SK-N-SH (cell line): ENCODE results near the gene FRMPD3. TPM values are rescaled to one million over a fixed set of nuclear protein-coding genes. Genes with fewer than 3 reads are reported as not detected.

Experiments used
- CTCF ChIA-PET: fragments of 300-600, 350-600 bp; formaldehyde crosslinking; extraction: SDS; loops from one replicate; lab custom pipeline; 2021; lab: Yijun Ruan, JAX
- POLR2A ChIA-PET: fragments of 350-600 bp; sonication (Branson Sonifier 250); formaldehyde crosslinking; extraction: SDS; loops from one replicate; lab custom pipeline; 2020; ENCODE audit warnings: antibody characterized with exemption, inconsistent platforms; lab: Yijun Ruan, JAX
- DNase-seq: peaks from one replicate; pipeline ENCODE4 v3.0.0; 2012
- H2AFZ ChIP-seq: fragments of 200-600 bp; sonication (generic); 2 replicates; pipeline ENCODE4 v1.8.1; 2016; ENCODE audit warnings: antibody characterized with exemption, mild to moderate bottlenecking, low read depth
- H3F3A ChIP-seq: fragments of 200-600 bp; sonication (generic); replicated peaks from 2 replicates; pipeline ENCODE3; 2016; ENCODE audit warnings: antibody characterized with exemption, mild to moderate bottlenecking; ENCODE audit not compliant: insufficient read depth
- H3K27ac ChIP-seq, 2 experiments: fragments of 200-500 bp in 1 of 2; fragments of 200-600 bp in 1 of 2; sonication (Bioruptor generic) in 1 of 2; sonication (generic), shearing (Covaris generic) in 1 of 2; 2 replicates each; pipeline versions ENCODE4 v1.5.1 to v1.6.1; 2014 to 2016; ENCODE audit warnings: low read depth in 2 of 2, inconsistent platforms in 1 of 2, low read length in 1 of 2, mild to moderate bottlenecking in 1 of 2, mixed read lengths in 1 of 2
- H3K27me3 ChIP-seq: fragments of 200-600 bp; sonication (generic), shearing (Covaris generic); 2 replicates; pipeline ENCODE4 v1.6.1; 2016; ENCODE audit warnings: mixed run types; ENCODE audit not compliant: insufficient read depth
- H3K36me3 ChIP-seq, 2 experiments: fragments of 200-500 bp in 1 of 2; fragments of 200-600 bp in 1 of 2; sonication (Bioruptor generic) in 1 of 2; sonication (generic) in 1 of 2; replicated peaks in 1 of 2; 2 replicates each; pipeline versions ENCODE3 to v1.5.1; 2014 to 2016; ENCODE audit warnings: low read length in 1 of 2, mild to moderate bottlenecking in 1 of 2; ENCODE audit not compliant: insufficient read depth in 2 of 2, control insufficient read depth in 1 of 2
- H3K4me1 ChIP-seq, 2 experiments: fragments of 200-500 bp in 1 of 2; fragments of 200-600 bp in 1 of 2; sonication (Bioruptor generic) in 1 of 2; sonication (generic), shearing (Covaris generic) in 1 of 2; 2 replicates each; pipeline versions ENCODE4 v1.5.1 to v1.6.1; 2014 to 2016; ENCODE audit warnings: low read depth in 1 of 2, low read length in 1 of 2, mixed run types in 1 of 2; ENCODE audit not compliant: insufficient read depth in 2 of 2, control insufficient read depth in 1 of 2
- H3K4me2 ChIP-seq: fragments of 200-600 bp; sonication (generic), shearing (Covaris generic); 2 replicates; pipeline ENCODE4 v1.6.1; 2017; ENCODE audit warnings: mixed run types
- H3K4me3 ChIP-seq, 2 experiments: fragments of 200-500 bp in 1 of 2; fragments of 200-600 bp in 1 of 2; sonication (Bioruptor generic) in 1 of 2; sonication (generic), shearing (Covaris generic) in 1 of 2; 2 replicates each; pipeline versions ENCODE4 v1.5.1 to v1.8.1; 2014 to 2016; ENCODE audit warnings: low read depth in 2 of 2, inconsistent platforms in 1 of 2, low read length in 1 of 2, mild to moderate bottlenecking in 1 of 2, mixed read lengths in 1 of 2, moderate library complexity in 1 of 2
- H3K79me2 ChIP-seq: fragments of 200-600 bp; sonication (generic); 2 replicates; pipeline ENCODE4 v1.8.1; 2017; ENCODE audit warnings: mild to moderate bottlenecking; ENCODE audit not compliant: insufficient read depth
- H3K9ac ChIP-seq: fragments of 200-600 bp; sonication (generic); 2 replicates; pipeline ENCODE4 v1.6.1; 2017; ENCODE audit warnings: mixed run types
- H3K9me2 ChIP-seq: fragments of 200-600 bp; sonication (generic); 2 replicates; pipeline ENCODE4 v1.6.1; 2017; ENCODE audit warnings: mixed run types
- H3K9me3 ChIP-seq: fragments of 200-600 bp; sonication (generic); 2 replicates; pipeline ENCODE4 v1.6.1; 2017; ENCODE audit warnings: mixed run types, mild to moderate bottlenecking, moderate library complexity
- H4K20me1 ChIP-seq: fragments of 200-600 bp; sonication (generic); 2 replicates; pipeline ENCODE4 v1.6.1; 2017; ENCODE audit warnings: mild to moderate bottlenecking, mixed run types; ENCODE audit not compliant: insufficient read depth
- CHD2 ChIP-seq: fragments of 150-350 bp; IDR thresholded peaks from 2 replicates; pipeline ENCODE4 v1.6.1; 2018; ENCODE audit warnings: low read length; ENCODE audit not compliant: partially characterized antibody
- ELF1 ChIP-seq: IDR thresholded peaks from 2 replicates; pipeline ENCODE4 v1.4.0; 2012
- EP300 ChIP-seq, 2 experiments: IDR thresholded peaks; 2 replicates each; pipeline versions ENCODE4 v1.4.0 to v1.6.1; 2012; ENCODE audit warnings: borderline replicate concordance in 1 of 2, low read depth in 1 of 2, low read length in 1 of 2
- EZH2phosphoT487 ChIP-seq: fragments of 200-600 bp; sonication (generic); IDR thresholded peaks from 2 replicates; pipeline ENCODE4 v1.6.1; 2017; ENCODE audit warnings: low read depth, mixed run types, mild to moderate bottlenecking, antibody characterized with exemption, moderate library complexity, borderline replicate concordance
- FOSL2 ChIP-seq: IDR thresholded peaks from 2 replicates; pipeline ENCODE4 v1.4.0; 2012; ENCODE audit warnings: low read depth, mild to moderate bottlenecking, moderate library complexity, borderline replicate concordance
- FOXM1 ChIP-seq: IDR thresholded peaks from 2 replicates; pipeline ENCODE4 v1.4.0; 2012; ENCODE audit warnings: low read depth, mild to moderate bottlenecking
- GABPA ChIP-seq: IDR thresholded peaks from 2 replicates; pipeline ENCODE4 v1.4.0; 2012; ENCODE audit warnings: low read depth, mild to moderate bottlenecking
- GATA2 ChIP-seq: sonication (generic); formaldehyde crosslinking; IDR thresholded peaks from 2 replicates; pipeline ENCODE4 v1.5.0; 2020; ENCODE audit warnings: mild to moderate bottlenecking, missing genetic modification reagents
- MXI1 ChIP-seq: IDR thresholded peaks from 2 replicates; pipeline ENCODE4 v1.6.1; 2012; ENCODE audit warnings: mild to moderate bottlenecking, low read depth, low read length, improper control_type of control experiment
- POLR2AphosphoS5 ChIP-seq: IDR thresholded peaks from 2 replicates; pipeline ENCODE4 v1.6.1; 2012; ENCODE audit warnings: low read depth, low read length
- RAD21 ChIP-seq: IDR thresholded peaks from 2 replicates; pipeline ENCODE4 v1.6.1; 2012; ENCODE audit warnings: mild to moderate bottlenecking, low read length
- SIN3A ChIP-seq: IDR thresholded peaks from 2 replicates; pipeline ENCODE4 v1.6.1; 2012; ENCODE audit warnings: low read depth, mild to moderate bottlenecking, low read length, moderate library complexity, borderline replicate concordance
- TAF1 ChIP-seq: IDR thresholded peaks from 2 replicates; pipeline ENCODE4 v1.6.1; 2012; ENCODE audit warnings: low read depth, mild to moderate bottlenecking, low read length, moderate library complexity, borderline replicate concordance
- TCF12 ChIP-seq: IDR thresholded peaks from 2 replicates; pipeline ENCODE4 v1.4.0; 2012
- TEAD4 ChIP-seq: IDR thresholded peaks from 2 replicates; pipeline ENCODE4 v1.4.0; 2012; ENCODE audit warnings: mild to moderate bottlenecking, borderline replicate concordance; ENCODE audit not compliant: insufficient read depth
- YY1 ChIP-seq: IDR thresholded peaks from 2 replicates; pipeline ENCODE4 v1.4.0; 2012; ENCODE audit warnings: low read depth, mild to moderate bottlenecking
- WGBS: methylation state at CpG from one replicate; pipeline ENCODE4 v1.1.6; 2017; ENCODE audit warnings: low lambda C conversion rate; 5-methylcytosine and 5-hydroxymethylcytosine counted together
- polyA plus RNA-seq, 3 experiments: library from polyadenylated mRNA; depleted of rRNA; stranded (reverse); fragments of >200 nt; gene quantifications; 2 replicates each; pipeline ENCODE4 v1.2.3, GENCODE V29; 2012
- TF ChIP-seq, protein P1 (sequence below): IDR thresholded peaks from 2 replicates; pipeline ENCODE4 v1.6.1; 2012; ENCODE audit warnings: mild to moderate bottlenecking, low read depth, low read length, moderate library complexity
- TF ChIP-seq, protein P2 (sequence below): IDR thresholded peaks from 2 replicates; pipeline ENCODE4 v1.4.0; 2012; ENCODE audit warnings: low read depth, borderline replicate concordance
- TF ChIP-seq, protein P3 (sequence below): IDR thresholded peaks from 2 replicates; pipeline ENCODE4 v1.4.0; 2012; ENCODE audit warnings: low read depth
- TF ChIP-seq, protein P4 (sequence below): fragments of 200-600 bp; sonication (generic); IDR thresholded peaks from 2 replicates; pipeline ENCODE4 v1.6.1; 2017; ENCODE audit warnings: antibody characterized with exemption, mild to moderate bottlenecking, moderate library complexity
- TF ChIP-seq, protein P5 (sequence below): IDR thresholded peaks from 2 replicates; pipeline ENCODE4 v1.4.0; 2012; ENCODE audit warnings: low read depth, borderline replicate concordance

FRMPD3 gene
- polyA plus RNA-seq, 1 of the 3 experiments (the other 2 are of a cell fraction): 0.03 TPM

DNA sequence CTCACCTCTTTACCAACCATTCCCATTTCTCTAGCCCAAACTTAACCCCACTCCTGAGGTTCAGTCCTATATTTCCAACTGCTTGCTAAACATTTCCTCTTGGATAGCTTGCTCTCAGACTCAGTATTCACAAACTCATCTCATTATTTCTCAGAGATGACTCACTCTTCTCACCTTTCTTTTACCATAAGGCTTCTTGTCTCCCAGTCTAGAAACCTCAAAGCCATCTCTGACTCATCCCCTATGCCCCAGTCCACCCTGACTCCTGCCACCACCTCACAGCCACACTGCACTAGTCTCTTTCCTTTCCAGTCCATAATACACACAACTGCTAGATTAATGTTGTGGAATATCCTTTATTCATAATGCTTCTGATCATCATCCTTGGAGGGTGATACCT, 4.8 kb downstream of the FRMPD3 start (continued):
- TF ChIP-seq, protein P1, sequence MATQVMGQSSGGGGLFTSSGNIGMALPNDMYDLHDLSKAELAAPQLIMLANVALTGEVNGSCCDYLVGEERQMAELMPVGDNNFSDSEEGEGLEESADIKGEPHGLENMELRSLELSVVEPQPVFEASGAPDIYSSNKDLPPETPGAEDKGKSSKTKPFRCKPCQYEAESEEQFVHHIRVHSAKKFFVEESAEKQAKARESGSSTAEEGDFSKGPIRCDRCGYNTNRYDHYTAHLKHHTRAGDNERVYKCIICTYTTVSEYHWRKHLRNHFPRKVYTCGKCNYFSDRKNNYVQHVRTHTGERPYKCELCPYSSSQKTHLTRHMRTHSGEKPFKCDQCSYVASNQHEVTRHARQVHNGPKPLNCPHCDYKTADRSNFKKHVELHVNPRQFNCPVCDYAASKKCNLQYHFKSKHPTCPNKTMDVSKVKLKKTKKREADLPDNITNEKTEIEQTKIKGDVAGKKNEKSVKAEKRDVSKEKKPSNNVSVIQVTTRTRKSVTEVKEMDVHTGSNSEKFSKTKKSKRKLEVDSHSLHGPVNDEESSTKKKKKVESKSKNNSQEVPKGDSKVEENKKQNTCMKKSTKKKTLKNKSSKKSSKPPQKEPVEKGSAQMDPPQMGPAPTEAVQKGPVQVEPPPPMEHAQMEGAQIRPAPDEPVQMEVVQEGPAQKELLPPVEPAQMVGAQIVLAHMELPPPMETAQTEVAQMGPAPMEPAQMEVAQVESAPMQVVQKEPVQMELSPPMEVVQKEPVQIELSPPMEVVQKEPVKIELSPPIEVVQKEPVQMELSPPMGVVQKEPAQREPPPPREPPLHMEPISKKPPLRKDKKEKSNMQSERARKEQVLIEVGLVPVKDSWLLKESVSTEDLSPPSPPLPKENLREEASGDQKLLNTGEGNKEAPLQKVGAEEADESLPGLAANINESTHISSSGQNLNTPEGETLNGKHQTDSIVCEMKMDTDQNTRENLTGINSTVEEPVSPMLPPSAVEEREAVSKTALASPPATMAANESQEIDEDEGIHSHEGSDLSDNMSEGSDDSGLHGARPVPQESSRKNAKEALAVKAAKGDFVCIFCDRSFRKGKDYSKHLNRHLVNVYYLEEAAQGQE: no peak
- TF ChIP-seq GABPA: no peak
- TF ChIP-seq GATA2 (CRISPR knock-in tag): no peak

DNA sequence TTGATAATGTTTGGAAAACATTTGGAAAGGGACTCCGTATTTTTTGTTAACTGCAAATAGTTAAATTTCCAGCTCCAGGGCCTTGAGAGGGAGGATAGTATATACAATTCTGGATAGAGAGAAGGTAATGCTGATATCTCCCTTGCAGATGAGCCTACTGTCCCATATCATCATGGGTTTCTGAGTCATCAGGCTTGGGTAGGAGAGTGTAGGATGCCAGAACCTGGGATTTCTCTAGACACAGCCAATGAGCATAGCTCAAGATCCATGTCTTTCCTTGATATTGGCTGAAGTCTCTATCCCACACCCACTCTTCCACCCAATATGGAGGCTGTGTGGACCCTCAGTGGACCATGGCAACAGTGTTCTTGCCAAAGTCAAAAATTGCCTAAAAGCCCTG, 7.8 kb downstream of the FRMPD3 start:
- TF ChIP-seq, protein P2, sequence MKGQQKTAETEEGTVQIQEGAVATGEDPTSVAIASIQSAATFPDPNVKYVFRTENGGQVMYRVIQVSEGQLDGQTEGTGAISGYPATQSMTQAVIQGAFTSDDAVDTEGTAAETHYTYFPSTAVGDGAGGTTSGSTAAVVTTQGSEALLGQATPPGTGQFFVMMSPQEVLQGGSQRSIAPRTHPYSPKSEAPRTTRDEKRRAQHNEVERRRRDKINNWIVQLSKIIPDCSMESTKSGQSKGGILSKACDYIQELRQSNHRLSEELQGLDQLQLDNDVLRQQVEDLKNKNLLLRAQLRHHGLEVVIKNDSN: no peak
- TF ChIP-seq MXI1: no peak
- TF ChIP-seq, protein P3, sequence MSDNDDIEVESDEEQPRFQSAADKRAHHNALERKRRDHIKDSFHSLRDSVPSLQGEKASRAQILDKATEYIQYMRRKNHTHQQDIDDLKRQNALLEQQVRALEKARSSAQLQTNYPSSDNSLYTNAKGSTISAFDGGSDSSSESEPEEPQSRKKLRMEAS: no peak
- no peak for TF ChIP-seq RAD21
- no peak for TF ChIP-seq GATA2 (CRISPR knock-in tag)
- TF ChIP-seq CHD2: no peak
- TF ChIP-seq, protein P4, sequence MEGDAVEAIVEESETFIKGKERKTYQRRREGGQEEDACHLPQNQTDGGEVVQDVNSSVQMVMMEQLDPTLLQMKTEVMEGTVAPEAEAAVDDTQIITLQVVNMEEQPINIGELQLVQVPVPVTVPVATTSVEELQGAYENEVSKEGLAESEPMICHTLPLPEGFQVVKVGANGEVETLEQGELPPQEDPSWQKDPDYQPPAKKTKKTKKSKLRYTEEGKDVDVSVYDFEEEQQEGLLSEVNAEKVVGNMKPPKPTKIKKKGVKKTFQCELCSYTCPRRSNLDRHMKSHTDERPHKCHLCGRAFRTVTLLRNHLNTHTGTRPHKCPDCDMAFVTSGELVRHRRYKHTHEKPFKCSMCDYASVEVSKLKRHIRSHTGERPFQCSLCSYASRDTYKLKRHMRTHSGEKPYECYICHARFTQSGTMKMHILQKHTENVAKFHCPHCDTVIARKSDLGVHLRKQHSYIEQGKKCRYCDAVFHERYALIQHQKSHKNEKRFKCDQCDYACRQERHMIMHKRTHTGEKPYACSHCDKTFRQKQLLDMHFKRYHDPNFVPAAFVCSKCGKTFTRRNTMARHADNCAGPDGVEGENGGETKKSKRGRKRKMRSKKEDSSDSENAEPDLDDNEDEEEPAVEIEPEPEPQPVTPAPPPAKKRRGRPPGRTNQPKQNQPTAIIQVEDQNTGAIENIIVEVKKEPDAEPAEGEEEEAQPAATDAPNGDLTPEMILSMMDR: no peak
- TF ChIP-seq TAF1: no peak
- no peak for TF ChIP-seq TCF12
- TF ChIP-seq GABPA: no peak
- no peak for TF ChIP-seq FOXM1
- TF ChIP-seq POLR2AphosphoS5: no peak
- TF ChIP-seq, protein P5, sequence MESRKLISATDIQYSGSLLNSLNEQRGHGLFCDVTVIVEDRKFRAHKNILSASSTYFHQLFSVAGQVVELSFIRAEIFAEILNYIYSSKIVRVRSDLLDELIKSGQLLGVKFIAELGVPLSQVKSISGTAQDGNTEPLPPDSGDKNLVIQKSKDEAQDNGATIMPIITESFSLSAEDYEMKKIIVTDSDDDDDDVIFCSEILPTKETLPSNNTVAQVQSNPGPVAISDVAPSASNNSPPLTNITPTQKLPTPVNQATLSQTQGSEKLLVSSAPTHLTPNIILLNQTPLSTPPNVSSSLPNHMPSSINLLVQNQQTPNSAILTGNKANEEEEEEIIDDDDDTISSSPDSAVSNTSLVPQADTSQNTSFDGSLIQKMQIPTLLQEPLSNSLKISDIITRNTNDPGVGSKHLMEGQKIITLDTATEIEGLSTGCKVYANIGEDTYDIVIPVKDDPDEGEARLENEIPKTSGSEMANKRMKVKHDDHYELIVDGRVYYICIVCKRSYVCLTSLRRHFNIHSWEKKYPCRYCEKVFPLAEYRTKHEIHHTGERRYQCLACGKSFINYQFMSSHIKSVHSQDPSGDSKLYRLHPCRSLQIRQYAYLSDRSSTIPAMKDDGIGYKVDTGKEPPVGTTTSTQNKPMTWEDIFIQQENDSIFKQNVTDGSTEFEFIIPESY: no peak
- TF ChIP-seq TEAD4: no peak
- TF ChIP-seq SIN3A: no peak
- no peak for TF ChIP-seq FOSL2
- TF ChIP-seq YY1: no peak
- no peak for TF ChIP-seq ELF1
- TF ChIP-seq EZH2phosphoT487: no peak
- no peak for TF ChIP-seq EP300 (IDR thresholded peaks at IDR 0.05; ENCODE audit: borderline replicate concordance in 1 of 2, low read depth in 1 of 2, low read length in 1 of 2)
- POLR2A ChIA-PET: no interaction called here
- CTCF ChIA-PET: no interaction called here
- no peaks in the 10 kb centered on the region for H3K9me2 ChIP-seq
- peaks cover 18% of the 10 kb centered on the region; the same call in 1 of the 2 replicates for H3K27me3 ChIP-seq
- no peak overlapping the region for H3K9ac ChIP-seq
- H3K4me1 ChIP-seq: no peaks in the 10 kb centered on the region
- H3K9me3 ChIP-seq: no peaks in the 10 kb centered on the region
- H4K20me1 ChIP-seq: no peaks in the 10 kb centered on the region
- WGBS: 37% methylated on average over 1 of the region's 1 CpG
- no peaks in the 10 kb centered on the region for H3F3A ChIP-seq
- H2AFZ ChIP-seq: no peak overlapping the region
- H3K4me2 ChIP-seq: no peak overlapping the region
- no peak overlapping the region for H3K4me3 ChIP-seq
- no peaks in the 10 kb centered on the region for H3K36me3 ChIP-seq
- no peak overlapping the region for H3K27ac ChIP-seq
- H3K79me2 ChIP-seq: no peaks in the 10 kb centered on the region
- no peak for DNase-seq
